Measurements from ENCODE around the gene RAB9A. TPM values are rescaled to one million over a fixed set of nuclear protein-coding genes. Genes with fewer than 3 reads are reported as not detected.
"Not testable (repeated sequence)": the region's sequence is repeated elsewhere in the genome, so short reads cannot be mapped to it uniquely, and the experiment has no call there.

RAB9A gene
- total RNA-seq, 6 experiments from 2014 or later: 9.9 to 20.8 (median 12.7) TPM

GRCh38 chrX:13647709-13648212 lies 41.2 kb upstream of the RAB9A start:
- Histone ChIP-seq H3K4me3 (no peak overlapping the region), H3K27ac (no peak overlapping the region), H3K36me3 (no peaks in the 10 kb centered on the region), H3K4me1 (peaks cover 0 to 6% (median 5%) of the 10 kb centered on the region in 4 donors), H3K9me3 (no peaks in the 10 kb centered on the region), H3K27me3 (no peaks in the 10 kb centered on the region)
- DNase-seq: peak in 2 of 3 donors; percentile 43 to 47
- 55% methylated on average over 8 of the region's 8 CpGs for WGBS (ENCODE audit: insufficient coverage, low coverage, low lambda C conversion rate, missing lambda C conversion rate)
- TF ChIP-seq CTCF (IDR thresholded peaks at IDR 0.05) (no peak), POLR2A (IDR thresholded peaks at IDR 0.05) (no peak)
- ATAC-seq: peak; percentile 26 to 62 (median 44)
- intact Hi-C loops (cut with DNase I): loop anchor here (5.0 to 10.0 kb wide), 2 partner anchors 140 to 143 kb away; no protein-coding TSS in a partner anchor

- H3K4me3 ChIP-seq, DNase-seq, H3K4me1 ChIP-seq, H3K36me3 ChIP-seq, H3K27me3 ChIP-seq, H3K9me3 ChIP-seq, ATAC-seq, H3K27ac ChIP-seq: not testable (repeated sequence)
- 54% methylated on average over 2 of the region's 2 CpGs for WGBS (ENCODE audit: insufficient coverage, low coverage, low lambda C conversion rate, missing lambda C conversion rate)
- intact Hi-C loops (cut with DNase I): loop anchor here (5.0 to 10.0 kb wide), 2 partner anchors 141 to 144 kb away; no protein-coding TSS in a partner anchor
Measured at GRCh38 chrX:13648336-13648735, 40.6 kb upstream of the RAB9A start.

- no peak for TF ChIP-seq POLR2A (IDR thresholded peaks at IDR 0.05)
- TF ChIP-seq CTCF (IDR thresholded peaks at IDR 0.05): no peak
- DNase-seq: no peak
- WGBS (ENCODE audit: insufficient coverage, low coverage, low lambda C conversion rate, missing lambda C conversion rate): 59% methylated on average over 5 of the region's 5 CpGs
- peaks cover 0 to 16% (median 8%) of the 10 kb centered on the region in 4 donors for H3K4me1 ChIP-seq
- intact Hi-C loops (cut with DNase I): loop anchor here (5.0 to 10.0 kb wide), 3 partner anchors 143 to 385 kb away; no protein-coding TSS in a partner anchor
- H3K27me3 ChIP-seq: no peaks in the 10 kb centered on the region
- no peaks in the 10 kb centered on the region for H3K9me3 ChIP-seq
- H3K36me3 ChIP-seq: no peaks in the 10 kb centered on the region
- no peak overlapping the region for H3K4me3 ChIP-seq
- H3K27ac ChIP-seq: no peak overlapping the region
- ATAC-seq: no peak
Measured at GRCh38 chrX:13649838-13650237, 39.1 kb upstream of the RAB9A start.

- TF ChIP-seq CTCF (IDR thresholded peaks at IDR 0.05) (no peak), POLR2A (IDR thresholded peaks at IDR 0.05) (no peak)
- intact Hi-C loops (cut with DNase I): loop anchor here in 1 of 2 donors (10.0 kb wide), 1 partner anchor 384 kb away; no protein-coding TSS in a partner anchor
- H3K4me1 ChIP-seq: peaks cover 0 to 16% (median 8%) of the 10 kb centered on the region in 4 donors
- no peak overlapping the region for H3K4me3 ChIP-seq
- H3K36me3 ChIP-seq: no peaks in the 10 kb centered on the region
- no peak overlapping the region for H3K27ac ChIP-seq
- no peak for ATAC-seq
- WGBS (ENCODE audit: insufficient coverage, low coverage, low lambda C conversion rate, missing lambda C conversion rate): 75% methylated on average over 1 of the region's 1 CpG
- no peaks in the 10 kb centered on the region for H3K9me3 ChIP-seq
- no peak for DNase-seq
- H3K27me3 ChIP-seq: no peaks in the 10 kb centered on the region
Measured at GRCh38 chrX:13650318-13650717, 38.6 kb upstream of the RAB9A start.

GRCh38 chrX:13651150-13651549 lies 37.8 kb upstream of the RAB9A start:
- TF ChIP-seq CTCF (IDR thresholded peaks at IDR 0.05) (no peak), POLR2A (IDR thresholded peaks at IDR 0.05) (no peak)
- Histone ChIP-seq H3K36me3 (no peaks in the 10 kb centered on the region), H3K4me3 (no peak overlapping the region), H3K27me3 (no peaks in the 10 kb centered on the region), H3K4me1 (peaks cover 0 to 16% (median 8%) of the 10 kb centered on the region in 4 donors), H3K27ac (no peak overlapping the region), H3K9me3 (no peaks in the 10 kb centered on the region)
- WGBS (ENCODE audit: insufficient coverage, low coverage, low lambda C conversion rate, missing lambda C conversion rate): 61% methylated on average over 3 of the region's 3 CpGs
- intact Hi-C loops (cut with DNase I): loop anchor here in 1 of 2 donors (10.0 kb wide), 1 partner anchor 384 kb away; no protein-coding TSS in a partner anchor
- ATAC-seq: no peak
- no peak for DNase-seq

Measured in right lobe of liver (tissue), 6 donors.